Ramos (cell line): ENCODE results near the gene TMEM242.

Experiments
- in situ Hi-C: fragments of 300-500 bp; cut with MboI; formaldehyde crosslinking; loops from one replicate; pipeline ENCODE4 v1.14.3; 2022; ENCODE audit warnings: low sequenced_read_pairs; ENCODE audit not compliant: unreplicated experiment

The TMEM242 gene

DNA sequence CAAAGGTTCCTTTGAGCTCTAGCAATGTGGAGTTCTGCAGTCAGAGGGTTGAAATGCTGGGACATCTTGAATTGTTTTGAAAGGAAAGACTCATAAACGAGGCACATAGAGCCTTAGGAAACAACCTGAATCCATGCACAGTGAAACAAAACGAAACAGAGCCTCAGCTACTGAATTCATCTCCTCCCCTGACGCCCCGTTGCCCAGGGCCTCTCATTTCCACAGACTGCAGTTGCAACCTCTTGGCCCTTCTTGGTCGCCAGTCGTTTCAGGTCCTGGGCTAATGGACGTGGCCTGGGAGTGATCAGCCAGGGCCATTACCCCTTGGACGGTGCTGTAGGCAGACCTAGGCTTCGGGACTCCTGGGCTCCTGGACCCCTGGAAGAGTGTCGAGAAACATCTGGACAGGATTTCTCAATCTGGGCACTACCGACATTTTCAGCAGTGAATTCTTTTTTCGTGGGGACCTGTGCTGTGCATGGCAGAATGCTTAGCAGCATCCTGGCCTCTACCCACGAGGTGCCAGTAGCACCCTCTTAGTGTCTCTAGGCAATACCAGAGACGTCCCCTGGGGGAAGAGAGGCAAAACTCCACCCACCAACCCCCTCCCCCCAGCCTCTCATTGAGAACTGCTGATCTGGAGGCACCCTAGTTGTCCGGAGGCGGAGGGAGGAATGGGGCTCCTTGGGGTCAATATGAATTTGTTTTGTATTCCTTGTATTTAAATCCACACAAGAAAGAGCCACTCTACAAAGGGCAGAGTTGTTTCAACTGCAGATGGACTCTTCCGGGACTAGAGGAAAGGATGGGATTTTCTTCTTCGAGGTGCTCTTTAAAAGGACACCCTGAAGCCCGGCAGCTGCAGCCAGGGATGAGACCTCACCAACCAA lies 50.2 kb downstream of the TMEM242 start:
- in situ Hi-C loops = no loop called here

DNA sequence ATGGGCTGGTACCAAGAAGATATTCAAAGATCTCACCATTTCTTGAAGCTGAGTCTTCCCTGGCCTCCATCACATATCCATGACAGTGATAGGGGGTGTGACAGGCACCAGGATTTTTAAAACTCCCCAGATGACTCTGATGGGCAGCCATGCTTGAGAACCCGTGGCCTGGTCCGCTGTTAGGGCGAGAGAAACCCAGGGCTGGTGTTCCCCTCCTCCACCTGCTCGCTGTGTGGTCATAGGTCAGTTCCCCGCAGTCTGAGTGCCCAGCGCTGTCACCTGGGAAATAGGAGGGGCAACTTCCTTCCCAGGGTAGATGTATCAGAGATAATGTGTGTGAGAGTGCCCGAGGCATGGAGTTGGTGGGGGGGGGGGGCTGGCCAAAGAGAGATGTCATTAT lies 50.9 kb downstream of the TMEM242 start:
- in situ Hi-C loops = no loop called here

DNA sequence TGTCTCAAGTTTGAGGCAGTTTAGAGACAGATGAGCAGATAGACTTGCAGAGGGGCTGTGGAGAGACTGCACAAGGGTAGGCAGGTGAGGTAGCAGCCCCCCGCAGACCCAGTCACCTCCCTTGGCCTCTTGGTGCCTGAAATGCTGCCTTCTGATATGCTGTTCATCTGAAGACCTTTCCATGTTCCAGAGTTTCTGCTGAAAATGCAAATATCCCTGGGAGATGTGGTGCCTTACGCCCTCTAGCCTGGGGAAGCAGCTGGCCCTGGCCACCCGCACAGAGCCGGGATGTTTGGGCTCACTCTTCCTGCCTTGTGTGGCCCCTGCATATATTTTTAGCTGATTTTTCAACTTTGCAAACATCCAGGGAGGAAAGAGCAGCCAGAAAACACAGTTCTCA lies 51.4 kb downstream of the TMEM242 start:
- in situ Hi-C loops = no loop called here

DNA sequence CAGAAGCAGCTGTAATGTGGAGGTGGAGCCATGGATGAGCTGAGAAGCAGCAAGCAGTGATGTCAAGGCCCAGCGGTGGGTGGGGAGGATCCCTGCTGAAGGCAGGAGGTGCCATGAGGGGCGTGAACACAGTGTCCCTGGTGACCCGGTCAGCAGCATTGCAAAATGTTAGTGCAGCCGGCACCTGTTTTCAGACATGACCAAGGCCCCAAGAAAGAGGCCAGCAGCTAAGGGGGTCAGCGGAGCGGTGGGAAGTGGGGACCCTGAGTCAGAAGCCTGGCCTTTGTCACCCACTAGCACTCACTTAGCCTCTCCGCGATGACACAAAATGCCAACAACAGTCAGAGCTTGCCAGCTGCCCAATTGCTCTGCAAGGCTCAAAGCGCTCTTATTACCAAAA lies 51.9 kb downstream of the TMEM242 start:
- in situ Hi-C loops = no loop called here

DNA sequence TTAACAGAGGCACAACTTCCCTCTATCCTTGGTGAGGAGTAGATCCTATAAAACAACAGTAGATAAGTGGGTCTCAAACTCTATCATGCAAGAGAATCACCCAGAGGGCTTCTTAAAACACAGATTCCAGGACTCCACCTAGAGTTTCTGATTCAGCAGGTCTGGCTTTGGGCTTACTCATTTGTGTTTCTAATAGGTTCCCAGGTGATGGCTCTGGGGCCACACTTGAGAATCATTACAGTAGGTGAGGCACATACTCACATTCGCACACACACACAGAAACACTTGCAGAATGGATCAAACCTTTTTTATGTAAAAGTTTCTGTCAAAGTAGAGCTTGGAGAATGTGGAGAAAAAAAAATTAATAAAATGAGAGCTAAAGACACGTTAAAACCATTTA lies 52.4 kb downstream of the TMEM242 start:
- in situ Hi-C loops = no loop called here

DNA sequence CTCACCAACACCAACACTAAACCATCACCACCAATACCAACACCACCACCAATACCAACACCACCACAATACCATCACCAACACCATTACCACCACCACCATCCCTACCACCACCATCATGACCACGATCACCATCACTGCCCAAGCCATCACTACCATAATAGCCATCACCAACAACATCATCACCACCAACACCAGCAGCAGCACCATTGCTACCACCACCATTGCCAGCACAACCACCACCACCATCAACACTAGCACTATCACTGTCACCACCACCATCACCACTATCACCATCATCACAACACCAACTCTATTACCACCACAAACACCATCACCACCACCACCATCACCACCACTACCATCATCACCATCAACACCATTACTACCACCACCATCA lies 53.0 kb downstream of the TMEM242 start:
- in situ Hi-C loops = no loop called here

DNA sequence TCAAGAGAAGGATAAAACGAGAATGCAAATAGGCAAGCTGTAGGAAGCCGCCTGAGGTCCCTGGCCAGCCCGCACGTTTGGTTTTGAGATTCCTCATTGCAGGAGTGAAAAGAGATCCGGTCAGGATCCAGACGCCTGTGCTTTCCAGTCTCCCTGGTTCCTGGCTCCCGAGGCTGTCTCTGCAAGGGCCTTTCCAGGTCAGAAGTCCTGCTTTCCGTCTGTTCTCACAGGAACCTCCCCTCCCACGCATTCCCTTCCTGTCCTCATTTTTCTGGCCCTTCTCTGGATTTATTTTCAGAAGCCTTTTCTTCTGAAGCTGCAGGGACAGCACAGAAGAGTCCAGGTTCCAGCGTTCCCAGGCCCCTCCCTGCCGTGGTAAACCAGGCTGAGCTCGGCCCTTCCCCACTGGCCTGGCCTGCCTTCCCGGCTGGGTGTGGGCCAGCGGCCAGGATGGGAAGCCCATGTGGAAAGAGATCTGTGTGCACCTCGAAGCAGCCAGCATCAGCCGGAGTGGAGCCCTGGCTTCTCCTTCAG lies 54.0 kb downstream of the TMEM242 start:
- in situ Hi-C loops = no loop called here

DNA sequence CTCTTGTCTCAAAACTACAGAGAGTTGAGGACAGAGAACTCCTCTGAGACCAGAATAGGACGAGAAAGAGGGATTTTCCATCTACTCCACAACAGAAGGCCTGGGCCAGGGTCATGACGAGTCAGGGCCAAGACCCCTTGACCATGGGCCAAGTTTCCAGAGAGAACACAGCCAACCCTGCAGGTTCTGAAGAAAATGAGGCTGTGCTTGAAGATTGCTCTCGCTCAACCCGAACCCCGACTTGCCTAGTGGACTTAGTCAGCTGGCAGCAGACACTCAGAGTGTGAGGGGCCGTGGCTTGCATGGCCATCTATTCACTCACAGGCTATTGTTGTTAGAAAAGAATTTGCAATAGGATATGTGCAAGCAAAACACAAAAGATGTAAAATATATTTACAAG lies 54.5 kb downstream of the TMEM242 start:
- in situ Hi-C loops = no loop called here

DNA sequence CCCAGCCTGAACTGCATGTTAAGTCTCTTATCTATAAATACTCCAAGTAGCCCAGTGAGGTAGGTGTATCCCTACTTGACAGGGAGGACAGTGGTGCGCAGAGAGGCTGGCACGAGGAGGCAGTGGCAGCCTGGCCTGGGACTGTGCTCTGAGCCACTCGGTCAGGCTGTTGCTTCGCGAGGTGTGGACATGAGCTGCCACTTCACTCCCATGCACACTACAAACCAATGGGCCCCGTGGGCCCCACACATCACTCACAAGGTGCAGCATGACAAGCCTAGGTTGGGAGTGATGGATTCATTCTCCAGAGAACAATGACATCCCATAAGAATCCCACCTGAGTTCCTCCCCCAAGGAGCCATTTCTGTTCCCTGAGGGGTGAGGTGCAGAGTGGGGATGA lies 54.9 kb downstream of the TMEM242 start:
- in situ Hi-C loops = no loop called here

DNA sequence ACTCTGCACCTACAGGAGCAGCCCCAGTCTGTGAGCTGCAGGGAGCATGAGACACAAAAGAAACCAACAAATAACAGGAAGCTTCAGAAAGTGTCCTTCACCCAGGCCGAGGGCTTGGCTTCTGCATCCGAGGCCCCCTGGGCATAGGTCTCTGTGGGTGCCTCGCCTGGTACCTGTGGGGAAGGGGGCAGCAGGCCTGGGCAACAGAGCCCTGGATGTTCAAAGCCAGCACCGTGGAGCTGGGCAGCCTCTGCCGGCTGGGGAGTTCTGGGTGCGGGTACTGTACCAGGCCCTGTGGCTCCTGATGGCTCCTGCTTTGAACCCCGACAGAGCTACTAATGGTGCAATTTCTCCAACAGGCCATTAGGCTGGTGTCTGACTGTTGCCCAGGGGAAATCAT lies 55.7 kb downstream of the TMEM242 start:
- in situ Hi-C loops = no loop called here

DNA sequence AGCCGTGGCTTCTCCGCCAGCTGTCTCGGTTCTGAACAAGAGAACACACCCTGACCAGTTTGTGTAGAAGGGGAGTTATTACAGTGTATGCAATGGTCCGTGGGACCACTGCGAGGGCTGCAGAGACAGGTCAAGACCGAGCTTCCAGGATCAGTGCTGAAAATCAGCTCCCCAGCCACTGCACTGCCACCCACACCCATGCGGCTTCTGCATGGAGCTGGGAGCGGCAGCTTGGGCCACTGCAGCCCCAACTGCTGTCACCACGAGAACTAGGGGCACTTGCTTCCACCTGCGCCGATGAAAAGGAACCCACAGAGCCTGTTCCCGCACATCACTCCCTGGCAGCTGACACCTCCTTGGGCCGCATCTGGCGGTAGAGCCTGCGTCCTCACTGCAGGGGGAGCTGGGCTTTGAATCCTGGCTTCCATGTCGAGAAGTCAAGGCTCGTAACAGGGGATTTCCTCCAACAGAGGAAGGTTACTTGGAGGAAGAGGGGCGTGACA lies 56.2 kb downstream of the TMEM242 start:
- in situ Hi-C loops = no loop called here

DNA sequence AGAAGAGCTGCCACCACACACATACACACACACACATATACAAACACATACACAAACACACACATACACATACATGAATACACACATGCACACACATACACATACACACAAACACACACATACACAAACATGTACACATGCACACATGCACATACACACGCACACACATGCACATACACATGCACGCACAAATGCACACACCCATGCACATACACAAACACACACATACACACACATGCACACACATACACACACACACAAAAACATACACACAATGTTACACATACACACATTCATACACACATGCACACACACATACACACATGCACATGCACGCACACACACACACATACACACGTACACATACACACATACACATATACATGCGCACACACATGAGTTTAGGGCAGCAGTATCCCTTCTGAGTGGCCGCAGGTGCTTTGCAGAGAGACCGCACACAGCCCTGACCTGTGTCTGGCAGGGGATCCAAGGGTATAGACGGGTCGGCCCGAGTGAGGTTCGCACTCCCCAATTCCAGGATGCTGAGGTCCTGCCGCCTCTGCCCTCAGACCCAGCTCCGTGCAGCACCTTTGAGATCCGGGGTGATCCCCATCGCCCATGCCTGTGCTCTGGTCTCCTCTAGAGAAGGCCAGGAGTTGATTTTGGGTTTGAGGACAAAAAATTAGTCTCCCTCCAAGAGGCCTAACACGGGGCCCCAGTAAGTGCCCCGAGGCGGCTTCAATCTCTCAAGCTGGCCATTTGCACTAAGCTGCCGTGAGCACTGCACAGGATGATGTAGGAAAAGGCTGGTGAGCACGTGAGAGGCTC lies 56.8 kb downstream of the TMEM242 start:
- in situ Hi-C loops = no loop called here

DNA sequence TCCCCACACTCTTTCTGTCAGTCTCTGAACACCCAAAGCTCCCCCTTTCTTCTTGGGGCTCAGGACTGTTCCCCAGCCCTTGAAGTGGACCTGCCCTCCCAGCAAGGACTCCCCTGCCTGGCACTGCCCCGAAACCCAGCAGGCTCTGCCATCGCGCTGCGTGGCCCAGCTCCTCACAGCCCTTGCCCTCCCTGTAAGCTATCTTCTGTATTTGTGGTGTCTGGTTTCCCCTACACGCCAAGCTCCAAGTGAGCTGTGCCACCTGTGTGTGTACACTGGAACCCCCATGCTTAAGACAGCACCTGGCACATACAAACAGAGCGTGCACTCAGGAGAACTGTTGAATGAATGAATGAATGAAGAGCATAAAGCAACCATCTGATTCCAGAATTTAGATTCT lies 57.7 kb downstream of the TMEM242 start:
- in situ Hi-C loops = no loop called here

DNA sequence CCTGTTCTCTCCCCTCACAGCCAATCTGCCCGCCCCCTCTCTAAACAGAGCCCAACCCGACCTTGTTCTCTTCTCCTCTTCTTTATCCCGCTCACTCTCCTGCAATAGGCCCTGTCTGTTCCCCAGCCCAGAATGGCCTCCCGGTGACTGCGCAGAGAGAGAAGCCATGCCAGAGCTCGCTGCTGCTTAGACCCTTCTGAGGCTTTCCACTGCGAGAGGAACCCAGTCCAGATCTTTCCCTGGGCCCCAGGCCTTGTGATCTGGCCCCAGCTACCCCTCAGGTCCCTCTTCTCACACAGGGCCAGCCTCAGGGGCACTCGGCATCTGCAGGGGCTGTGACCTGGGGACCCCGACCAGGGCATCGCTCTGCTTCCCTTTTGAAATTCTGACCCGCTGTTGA lies 58.1 kb downstream of the TMEM242 start:
- in situ Hi-C loops = no loop called here

DNA sequence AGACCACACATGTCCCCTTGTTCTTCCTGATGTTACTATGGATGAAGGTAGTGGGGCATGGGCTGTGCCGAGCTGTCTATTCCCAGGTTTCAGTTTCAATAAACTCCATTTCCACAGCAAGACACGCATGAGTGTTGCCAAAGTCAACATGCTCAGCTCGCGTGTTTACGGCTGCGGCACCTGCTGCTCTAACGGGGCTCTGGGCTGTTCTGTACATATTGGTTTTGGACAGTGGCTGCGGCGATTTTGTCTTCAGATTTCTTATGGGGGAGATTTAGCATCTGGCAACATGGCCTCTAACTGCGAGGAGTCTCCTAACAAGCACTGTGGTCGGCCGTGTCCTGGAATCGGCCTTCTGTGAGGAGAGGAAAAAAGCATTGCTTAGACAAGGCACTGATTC lies 58.6 kb downstream of the TMEM242 start:
- in situ Hi-C loops = no loop called here

DNA sequence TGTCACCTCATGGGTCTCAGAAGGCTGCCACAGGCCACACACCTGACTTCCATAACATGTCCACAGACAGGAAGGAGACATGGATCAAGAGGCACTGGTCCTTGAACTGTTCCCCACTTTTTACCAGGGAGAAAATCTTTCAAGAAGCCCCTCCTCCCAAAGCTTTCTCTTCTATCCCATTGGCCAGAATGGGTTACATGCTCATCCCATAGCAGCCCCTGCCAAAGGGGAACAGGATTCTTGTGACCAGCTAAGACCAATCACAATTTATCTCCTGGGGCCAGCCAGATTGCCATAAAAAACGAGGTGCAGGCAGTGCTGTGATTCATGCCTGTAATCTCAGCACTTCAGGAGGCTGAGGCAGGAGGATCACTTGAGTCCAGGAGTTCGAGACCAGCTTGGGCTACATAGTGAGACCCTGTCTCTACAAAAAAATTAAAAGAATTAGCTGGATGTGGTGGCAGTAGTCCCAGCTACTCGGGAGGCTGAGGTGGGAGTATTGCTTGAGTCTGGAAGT lies 59.4 kb downstream of the TMEM242 start:
- in situ Hi-C loops = no loop called here

DNA sequence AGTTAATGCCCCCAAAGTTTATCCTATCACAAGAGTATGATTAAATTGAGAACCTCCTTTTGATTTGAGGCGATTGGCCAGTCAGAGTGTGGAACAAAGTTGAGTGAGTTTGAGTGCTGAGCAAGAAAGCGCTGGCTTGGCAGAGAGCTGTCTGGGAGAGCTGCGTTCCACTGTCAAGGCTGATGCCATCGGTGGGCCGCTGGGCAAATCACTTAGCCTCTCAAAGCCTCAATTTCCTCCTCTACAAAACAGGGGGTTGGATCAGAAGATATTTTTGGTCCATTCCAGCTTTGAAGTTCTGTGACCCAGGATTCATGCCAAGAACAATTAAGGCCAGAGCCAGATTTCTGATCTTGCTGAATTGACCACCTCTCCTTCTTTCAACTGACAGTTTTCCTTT lies 60.2 kb downstream of the TMEM242 start:
- in situ Hi-C loops = no loop called here

DNA sequence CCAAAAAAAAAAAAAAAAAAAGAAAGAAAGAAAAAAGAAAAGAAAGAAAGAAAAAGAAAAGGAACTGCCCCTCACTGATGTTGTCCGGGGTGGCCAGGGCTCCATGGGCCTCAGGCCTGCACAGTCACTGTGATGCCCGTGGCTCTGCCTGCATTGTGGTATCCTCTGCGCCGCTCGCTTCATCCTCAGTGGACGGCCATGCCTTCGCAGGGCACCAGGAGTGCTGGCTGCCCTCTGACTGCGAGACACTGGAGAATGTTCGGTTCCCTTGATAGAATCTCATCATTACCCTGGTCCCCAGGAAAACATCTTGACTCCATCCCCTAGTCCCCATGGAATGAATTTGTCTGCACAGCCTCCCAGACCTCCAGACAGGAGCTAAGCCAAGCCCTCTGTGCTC lies 61.7 kb downstream of the TMEM242 start:
- in situ Hi-C loops = no loop called here

DNA sequence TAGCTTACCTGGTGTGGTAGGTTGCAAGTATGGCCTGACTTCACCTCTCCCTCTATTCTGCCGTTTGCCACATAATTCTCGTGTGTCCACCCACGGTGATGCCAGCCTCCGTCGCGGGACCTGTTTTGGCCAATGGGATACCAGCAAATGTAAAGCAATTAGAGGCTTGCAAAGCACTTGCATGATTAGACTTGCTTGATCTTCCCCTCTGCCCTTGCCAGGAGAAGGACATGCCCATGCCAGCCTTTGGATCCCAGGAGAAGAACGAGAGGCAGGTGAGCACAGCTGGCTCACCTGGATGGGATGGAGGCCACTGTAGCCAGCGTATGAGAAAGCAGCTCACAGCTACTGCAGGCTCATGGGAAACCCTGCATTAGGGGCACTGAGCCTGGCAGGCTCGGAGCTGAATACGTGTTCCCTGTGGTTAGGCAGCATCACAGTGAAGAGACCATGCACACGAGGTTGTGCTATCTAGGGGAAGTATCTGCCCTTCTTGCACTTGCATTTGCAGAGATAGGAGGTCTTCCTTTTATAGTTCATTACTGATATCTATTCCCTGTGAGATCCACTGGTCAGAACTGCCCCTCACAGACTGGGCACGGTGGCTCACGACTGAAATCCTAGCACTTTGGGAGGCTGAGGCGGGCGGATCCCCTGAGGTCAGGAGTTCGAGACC lies 62.4 kb downstream of the TMEM242 start:
- in situ Hi-C loops = no loop called here

DNA sequence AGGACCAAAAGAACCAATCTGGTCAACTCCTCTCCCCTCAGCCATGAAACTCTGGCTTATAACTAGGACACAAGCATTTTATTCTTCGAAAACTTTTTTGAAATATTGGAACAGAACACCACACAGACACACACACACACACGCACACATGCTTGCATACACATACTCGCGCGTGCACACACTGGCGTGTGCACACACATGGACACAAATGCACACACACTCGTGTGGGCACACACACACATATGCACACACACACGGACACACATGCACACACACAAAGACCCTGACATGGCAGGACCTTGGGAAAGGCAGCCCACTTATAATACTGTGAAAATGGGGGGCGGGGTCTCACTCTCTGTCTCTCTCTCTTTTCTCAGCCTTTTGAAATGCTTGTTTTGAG lies 63.9 kb downstream of the TMEM242 start:
- in situ Hi-C loops = no loop called here
